HEK293 (cell line): ENCODE data around the gene KCTD19.

ENCODE experiments used
- CTCF ChIA-PET: fragments of 350-600 bp; formaldehyde crosslinking; extraction: SDS; loops from one replicate; lab custom pipeline; 2021; ENCODE audit warnings: antibody characterized with exemption; lab: Yijun Ruan, JAX
- POLR2A ChIA-PET: fragments of 300-600 bp; formaldehyde crosslinking; extraction: SDS; loops from one replicate; lab custom pipeline; 2020; ENCODE audit warnings: antibody characterized with exemption, inconsistent platforms; lab: Yijun Ruan, JAX
- H3K27ac ChIP-seq: fragments of 200-500 bp; sonication (Bioruptor generic); 2 replicates; pipeline ENCODE4 v1.5.1; 2014; ENCODE audit warnings: low read depth, low read length, control low read depth, inconsistent platforms; ENCODE audit errors: extremely low read depth
- H3K36me3 ChIP-seq, 2 experiments: fragments of 200-500 bp in 1 of 2; sonication (Bioruptor generic) in 1 of 2; 1 replicate in 1 of 2; 2 replicates in 1 of 2; pipeline ENCODE4 v1.5.1; 2014 to 2017; ENCODE audit warnings: inconsistent platforms in 2 of 2, low read length in 2 of 2; ENCODE audit not compliant: control insufficient read depth in 2 of 2, insufficient read depth in 1 of 2
- H3K4me1 ChIP-seq: fragments of 200-500 bp; sonication (Bioruptor generic); 2 replicates; pipeline ENCODE4 v1.5.1; 2014; ENCODE audit warnings: mild to moderate bottlenecking, low read length, inconsistent platforms; ENCODE audit not compliant: control insufficient read depth, insufficient read depth
- H3K4me3 ChIP-seq: 2 replicates; pipeline ENCODE4 v1.5.1; 2011; ENCODE audit warnings: low read depth, mild to moderate bottlenecking, control low read depth, low read length, moderate library complexity
- H3K9me3 ChIP-seq: fragments of 200-500 bp; sonication (Bioruptor generic); 2 replicates; pipeline ENCODE4 v1.5.1; 2014; ENCODE audit warnings: low read depth, low read length, inconsistent platforms; ENCODE audit not compliant: control insufficient read depth, insufficient read depth
- GLI2 ChIP-seq: fragments of 450-650 bp; formaldehyde crosslinking; IDR thresholded peaks from 2 replicates; pipeline ENCODE4; 2017; ENCODE audit warnings: missing biosample characterization, missing genetic modification characterization, low read depth, borderline replicate concordance
- HOXC10 ChIP-seq: sonication (generic); formaldehyde crosslinking; IDR thresholded peaks from 2 replicates; pipeline ENCODE4 v1.8.1; 2023; ENCODE audit warnings: mild to moderate bottlenecking, missing genetic modification reagents
- HOXD13 ChIP-seq: sonication (generic); formaldehyde crosslinking; IDR thresholded peaks from 2 replicates; pipeline ENCODE4 v1.8.0; 2022; ENCODE audit warnings: missing genetic modification reagents, borderline replicate concordance
- KLF1 ChIP-seq: fragments of 450-650 bp; formaldehyde crosslinking; IDR thresholded peaks from 2 replicates; pipeline ENCODE4 v1.5.1; 2016; ENCODE audit warnings: missing biosample characterization, missing genetic modification characterization
- KLF10 ChIP-seq: fragments of 450-650 bp; IDR thresholded peaks from 2 replicates; pipeline ENCODE4 v1.5.1; 2018; ENCODE audit warnings: missing biosample characterization, mild to moderate bottlenecking, missing genetic modification characterization
- MEIS1 ChIP-seq: sonication (generic); formaldehyde crosslinking; IDR thresholded peaks from 2 replicates; pipeline ENCODE4 v1.8.1; 2022; ENCODE audit warnings: missing genetic modification reagents, mild to moderate bottlenecking, borderline replicate concordance
- REPIN1 ChIP-seq: fragments of 450-650 bp; formaldehyde crosslinking; IDR thresholded peaks from 2 replicates; pipeline ENCODE4 v1.5.1; 2017; ENCODE audit warnings: missing biosample characterization, missing genetic modification characterization, low read depth
- ZBTB26 ChIP-seq: fragments of 450-650 bp; formaldehyde crosslinking; optimal IDR thresholded peaks from 2 replicates; pipeline ENCODE3; 2016; ENCODE audit warnings: missing biosample characterization, mild to moderate bottlenecking, missing genetic modification characterization
- ZEB2 ChIP-seq: fragments of 450-650 bp; formaldehyde crosslinking; IDR thresholded peaks from 2 replicates; pipeline ENCODE4 v1.5.1; 2016; ENCODE audit warnings: missing biosample characterization, missing genetic modification characterization
- ZFP41 ChIP-seq: fragments of 450-650 bp; formaldehyde crosslinking; IDR thresholded peaks from 2 replicates; pipeline ENCODE4 v1.5.1; 2016; ENCODE audit warnings: missing biosample characterization, missing genetic modification characterization, borderline replicate concordance
- ZNF133 ChIP-seq: fragments of 450-650 bp; formaldehyde crosslinking; IDR thresholded peaks from 2 replicates; pipeline ENCODE4 v1.5.1; 2016; ENCODE audit warnings: missing biosample characterization, missing genetic modification characterization
- ZNF202 ChIP-seq: fragments of 450-650 bp; formaldehyde crosslinking; IDR thresholded peaks from 2 replicates; pipeline ENCODE4 v1.5.1; 2016; ENCODE audit warnings: missing biosample characterization, missing genetic modification characterization, borderline replicate concordance
- ZNF214 ChIP-seq: fragments of 450-650 bp; formaldehyde crosslinking; IDR thresholded peaks from 2 replicates; pipeline ENCODE4 v1.5.1; 2017; ENCODE audit warnings: missing biosample characterization, mild to moderate bottlenecking, missing genetic modification characterization, borderline replicate concordance
- ZNF26 ChIP-seq: fragments of 450-650 bp; formaldehyde crosslinking; IDR thresholded peaks from 2 replicates; pipeline ENCODE4 v1.5.1; 2016; ENCODE audit warnings: missing biosample characterization, missing genetic modification characterization
- ZNF354C ChIP-seq: fragments of 450-650 bp; formaldehyde crosslinking; IDR thresholded peaks from 2 replicates; pipeline ENCODE4 v1.5.1; 2016; ENCODE audit warnings: missing biosample characterization, missing genetic modification characterization, low read depth, borderline replicate concordance
- ZNF394 ChIP-seq: fragments of 450-650 bp; formaldehyde crosslinking; IDR thresholded peaks from 2 replicates; pipeline ENCODE4 v1.5.1; 2016; ENCODE audit warnings: missing biosample characterization, missing genetic modification characterization, mild to moderate bottlenecking, moderate library complexity, borderline replicate concordance
- ZNF449 ChIP-seq: fragments of 450-650 bp; formaldehyde crosslinking; IDR thresholded peaks from 2 replicates; pipeline ENCODE4 v1.5.1; 2017; ENCODE audit warnings: missing biosample characterization, mild to moderate bottlenecking, missing genetic modification characterization, moderate library complexity
- ZNF626 ChIP-seq: fragments of 450-650 bp; sonication (Bioruptor Pico); formaldehyde crosslinking; IDR thresholded peaks from 2 replicates; pipeline ENCODE4 v1.5.1; 2018; ENCODE audit warnings: missing biosample characterization, missing genetic modification characterization, inconsistent platforms
- ZNF660 ChIP-seq: fragments of 450-650 bp; IDR thresholded peaks from 2 replicates; pipeline ENCODE4 v1.5.1; 2018; ENCODE audit warnings: missing biosample characterization, mild to moderate bottlenecking, missing genetic modification characterization
- ZNF776 ChIP-seq: fragments of 450-650 bp; formaldehyde crosslinking; IDR thresholded peaks from 2 replicates; pipeline ENCODE4 v1.5.0; 2017; ENCODE audit warnings: missing biosample characterization, missing genetic modification characterization, borderline replicate concordance
- ZSCAN18 ChIP-seq: fragments of 450-650 bp; formaldehyde crosslinking; IDR thresholded peaks from 2 replicates; pipeline ENCODE4 v1.5.1; 2016; ENCODE audit warnings: missing biosample characterization, missing genetic modification characterization
- TF ChIP-seq, protein P1 (sequence below): fragments of 450-650 bp; formaldehyde crosslinking; IDR thresholded peaks from 2 replicates; pipeline ENCODE4 v1.5.1; 2017; ENCODE audit warnings: missing biosample characterization, missing genetic modification characterization
- TF ChIP-seq, protein P2 (sequence below): fragments of 450-650 bp; formaldehyde crosslinking; IDR thresholded peaks from 2 replicates; pipeline ENCODE4 v1.5.1; 2016; ENCODE audit warnings: missing biosample characterization, missing genetic modification characterization

KCTD19 gene

GRCh38 chr16:67326472-67327309 is at the start of gene KCTD19, which contains the start of gene LRRC36:
Gene KCTD19 (minus strand): TSS chr16:67326741. CDS start chr16:67326707, 34 bp downstream.
Gene LRRC36 (plus strand): TSS chr16:67326815. CDS start chr16:67326863, 48 bp downstream.
- peak within 1 kb of the TSS; percentile 55 for H3K4me3 ChIP-seq
- POLR2A ChIA-PET: interaction anchor here (0.6 to 1.3 kb wide), 3 partner anchors 50 to 100 kb away, joined by 3 to 7 read pairs (median 4); partner anchors contain the start of genes FHOD1 and TMEM208
- CTCF ChIA-PET: interaction anchor here (0.6 to 2.6 kb wide), 33 partner anchors 9 to 556 kb away, joined by 3 to 18 read pairs (median 5); partner anchors contain the start of genes ATP6V0D1, TPPP3 and ZDHHC1
- H3K9me3 ChIP-seq: no peaks in the 10 kb centered on the region
- peak within 1 kb of the TSS; percentile 1; the same call in 1 of the 2 replicates for H3K27ac ChIP-seq
- H3K36me3 ChIP-seq: no peaks in the 10 kb centered on the region
- no peaks in the 10 kb centered on the region for H3K4me1 ChIP-seq
- peak; percentile 46; the same call in 1 of the 2 replicates for TF ChIP-seq ZNF660
- no peak for TF ChIP-seq ZNF214 (tag by site-specific recombination)
- no peak for TF ChIP-seq ZNF26
- no peak for TF ChIP-seq HOXD13
- TF ChIP-seq ZNF354C (tag by site-specific recombination): no peak
- peak; percentile 18; the same call in 1 of the 2 replicates for TF ChIP-seq REPIN1
- TF ChIP-seq KLF1: peak; percentile 58
- no peak for TF ChIP-seq ZNF626 (tag by site-specific recombination)
- TF ChIP-seq ZBTB26: peak; percentile 61
- no peak for TF ChIP-seq ZFP41 (tag by site-specific recombination)
- no peak for TF ChIP-seq MEIS1 (CRISPR knock-in tag)
- TF ChIP-seq ZNF449 (tag by site-specific recombination): no peak
- TF ChIP-seq ZNF776 (tag by site-specific recombination): no peak
- peak; percentile 54; the same call in 1 of the 2 replicates for TF ChIP-seq KLF10 (tag by site-specific recombination)
- no peak for TF ChIP-seq HOXC10 (CRISPR knock-in tag)
- TF ChIP-seq ZSCAN18 (tag by site-specific recombination): no peak
- TF ChIP-seq ZNF394 (tag by site-specific recombination): peak; percentile 38; the same call in 1 of the 2 replicates
- no peak for TF ChIP-seq ZNF133 (tag by site-specific recombination)
- TF ChIP-seq ZEB2 (tag by site-specific recombination): peak; percentile 75
- TF ChIP-seq, protein P1, sequence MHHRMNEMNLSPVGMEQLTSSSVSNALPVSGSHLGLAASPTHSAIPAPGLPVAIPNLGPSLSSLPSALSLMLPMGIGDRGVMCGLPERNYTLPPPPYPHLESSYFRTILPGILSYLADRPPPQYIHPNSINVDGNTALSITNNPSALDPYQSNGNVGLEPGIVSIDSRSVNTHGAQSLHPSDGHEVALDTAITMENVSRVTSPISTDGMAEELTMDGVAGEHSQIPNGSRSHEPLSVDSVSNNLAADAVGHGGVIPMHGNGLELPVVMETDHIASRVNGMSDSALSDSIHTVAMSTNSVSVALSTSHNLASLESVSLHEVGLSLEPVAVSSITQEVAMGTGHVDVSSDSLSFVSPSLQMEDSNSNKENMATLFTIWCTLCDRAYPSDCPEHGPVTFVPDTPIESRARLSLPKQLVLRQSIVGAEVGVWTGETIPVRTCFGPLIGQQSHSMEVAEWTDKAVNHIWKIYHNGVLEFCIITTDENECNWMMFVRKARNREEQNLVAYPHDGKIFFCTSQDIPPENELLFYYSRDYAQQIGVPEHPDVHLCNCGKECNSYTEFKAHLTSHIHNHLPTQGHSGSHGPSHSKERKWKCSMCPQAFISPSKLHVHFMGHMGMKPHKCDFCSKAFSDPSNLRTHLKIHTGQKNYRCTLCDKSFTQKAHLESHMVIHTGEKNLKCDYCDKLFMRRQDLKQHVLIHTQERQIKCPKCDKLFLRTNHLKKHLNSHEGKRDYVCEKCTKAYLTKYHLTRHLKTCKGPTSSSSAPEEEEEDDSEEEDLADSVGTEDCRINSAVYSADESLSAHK (tag by site-specific recombination): no peak
- TF ChIP-seq ZNF202 (tag by site-specific recombination): 0 out of 2 replicates have a peak, but pooled peaks have one; percentile 51
- TF ChIP-seq, protein P2, sequence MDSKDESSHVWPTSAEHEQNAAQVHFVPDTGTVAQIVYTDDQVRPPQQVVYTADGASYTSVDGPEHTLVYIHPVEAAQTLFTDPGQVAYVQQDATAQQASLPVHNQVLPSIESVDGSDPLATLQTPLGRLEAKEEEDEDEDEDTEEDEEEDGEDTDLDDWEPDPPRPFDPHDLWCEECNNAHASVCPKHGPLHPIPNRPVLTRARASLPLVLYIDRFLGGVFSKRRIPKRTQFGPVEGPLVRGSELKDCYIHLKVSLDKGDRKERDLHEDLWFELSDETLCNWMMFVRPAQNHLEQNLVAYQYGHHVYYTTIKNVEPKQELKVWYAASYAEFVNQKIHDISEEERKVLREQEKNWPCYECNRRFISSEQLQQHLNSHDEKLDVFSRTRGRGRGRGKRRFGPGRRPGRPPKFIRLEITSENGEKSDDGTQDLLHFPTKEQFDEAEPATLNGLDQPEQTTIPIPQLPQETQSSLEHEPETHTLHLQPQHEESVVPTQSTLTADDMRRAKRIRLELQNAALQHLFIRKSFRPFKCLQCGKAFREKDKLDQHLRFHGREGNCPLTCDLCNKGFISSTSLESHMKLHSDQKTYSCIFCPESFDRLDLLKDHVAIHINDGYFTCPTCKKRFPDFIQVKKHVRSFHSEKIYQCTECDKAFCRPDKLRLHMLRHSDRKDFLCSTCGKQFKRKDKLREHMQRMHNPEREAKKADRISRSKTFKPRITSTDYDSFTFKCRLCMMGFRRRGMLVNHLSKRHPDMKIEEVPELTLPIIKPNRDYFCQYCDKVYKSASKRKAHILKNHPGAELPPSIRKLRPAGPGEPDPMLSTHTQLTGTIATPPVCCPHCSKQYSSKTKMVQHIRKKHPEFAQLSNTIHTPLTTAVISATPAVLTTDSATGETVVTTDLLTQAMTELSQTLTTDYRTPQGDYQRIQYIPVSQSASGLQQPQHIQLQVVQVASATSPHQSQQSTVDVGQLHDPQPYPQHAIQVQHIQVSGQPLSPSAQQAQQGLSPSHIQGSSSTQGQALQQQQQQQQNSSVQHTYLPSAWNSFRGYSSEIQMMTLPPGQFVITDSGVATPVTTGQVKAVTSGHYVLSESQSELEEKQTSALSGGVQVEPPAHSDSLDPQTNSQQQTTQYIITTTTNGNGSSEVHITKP: peak; percentile 43
- TF ChIP-seq GLI2 (tag by site-specific recombination): no peak
